Activated T-cell treated with anti-CD3 and anti-CD28 coated beads, Interleukin-2, amount 50 U/mL, for 1 hour (primary cell): ENCODE data around the gene DDX39A.
"Not testable (repeated sequence)": the region's sequence is repeated elsewhere in the genome, so short reads cannot be mapped to it uniquely, and the experiment has no call there.

Experiments used
- DNase-seq: peaks from one replicate; pipeline ENCODE4 v3.0.0-alpha.2; 2020

Gene DDX39A

DNA sequence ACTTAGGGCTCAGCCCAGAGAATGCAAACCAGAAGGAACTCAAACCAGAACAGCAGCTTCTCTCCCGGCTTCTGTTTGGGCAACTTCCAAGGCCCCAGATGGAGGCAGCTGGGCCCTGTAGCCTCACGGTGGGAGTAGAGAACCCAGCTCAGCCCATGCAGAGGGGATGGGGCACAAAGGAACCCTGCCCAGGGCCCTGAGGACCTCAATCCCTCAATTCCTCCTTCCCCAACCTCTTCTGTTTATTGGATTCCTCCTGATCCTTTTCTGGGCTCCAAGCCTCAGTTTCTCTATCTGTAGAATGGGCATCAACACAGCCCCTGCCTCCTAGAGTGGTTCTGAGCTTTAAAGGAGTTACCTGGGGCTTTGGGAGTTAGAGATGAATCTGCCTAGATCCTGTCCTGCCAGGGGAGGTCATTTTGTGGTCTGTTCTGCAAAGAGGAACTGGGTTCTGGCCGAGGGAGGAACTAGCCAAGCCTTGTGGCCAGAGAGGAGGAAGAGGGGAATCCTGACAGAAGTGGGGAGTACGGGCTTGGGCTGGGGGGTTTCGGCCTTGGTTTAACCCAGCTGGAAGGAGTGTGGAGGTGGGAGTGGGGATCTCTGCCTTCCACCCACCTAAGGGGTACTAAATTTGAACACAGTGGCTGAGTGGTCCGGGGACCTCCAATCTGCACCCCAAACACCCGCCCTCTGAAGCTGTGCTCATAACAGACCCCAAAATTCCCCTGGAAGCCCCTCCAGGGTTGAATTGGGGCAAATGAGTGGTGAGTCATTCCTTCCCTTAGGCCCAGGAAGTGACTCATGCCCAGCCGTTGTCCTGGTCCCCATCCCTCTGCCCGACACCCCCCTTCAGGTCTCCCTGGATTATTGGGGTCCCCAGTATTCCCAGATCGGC, 35.2 kb downstream of the DDX39A start:
- DNase-seq = peak; percentile 71

DNA sequence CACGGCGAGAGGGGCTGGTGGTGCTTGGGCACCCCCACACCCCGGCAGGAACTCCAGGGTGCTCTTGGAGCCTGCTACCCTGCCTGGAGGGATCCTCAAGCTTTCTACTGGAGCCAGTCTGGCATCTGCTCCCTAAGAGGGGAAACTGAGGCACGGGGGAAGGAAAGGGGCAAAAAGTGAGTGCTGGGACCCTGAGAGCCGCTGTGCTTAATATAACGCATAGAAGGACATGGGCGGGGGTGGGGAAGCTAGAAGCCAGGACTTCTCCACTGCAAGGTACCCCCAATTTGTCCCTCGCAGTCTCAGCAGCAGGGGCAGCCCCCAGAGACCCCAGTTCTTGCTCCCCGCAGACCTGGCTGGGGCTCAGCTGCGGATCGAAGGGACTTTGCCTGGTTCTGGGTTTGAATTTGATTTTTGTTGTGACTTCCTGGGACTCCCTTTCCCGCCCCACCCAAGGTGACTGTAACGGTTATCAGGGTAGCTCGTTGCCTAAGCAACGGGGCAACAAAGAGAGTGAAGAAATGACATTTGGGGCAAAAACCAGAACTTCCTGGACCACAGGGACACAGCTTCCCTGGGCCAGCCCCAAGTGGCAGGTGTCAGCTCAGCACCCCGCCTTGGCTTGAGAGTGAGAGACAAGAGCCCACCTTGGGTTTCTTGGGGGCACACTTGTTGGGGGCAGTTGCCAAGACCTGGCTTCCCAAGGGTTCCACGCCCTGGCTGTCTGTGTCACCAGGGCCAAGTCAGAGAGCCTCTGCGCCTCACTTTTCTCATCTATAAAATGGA, 37.3 kb downstream of the DDX39A start:
- DNase-seq = peak; percentile 79

DNA sequence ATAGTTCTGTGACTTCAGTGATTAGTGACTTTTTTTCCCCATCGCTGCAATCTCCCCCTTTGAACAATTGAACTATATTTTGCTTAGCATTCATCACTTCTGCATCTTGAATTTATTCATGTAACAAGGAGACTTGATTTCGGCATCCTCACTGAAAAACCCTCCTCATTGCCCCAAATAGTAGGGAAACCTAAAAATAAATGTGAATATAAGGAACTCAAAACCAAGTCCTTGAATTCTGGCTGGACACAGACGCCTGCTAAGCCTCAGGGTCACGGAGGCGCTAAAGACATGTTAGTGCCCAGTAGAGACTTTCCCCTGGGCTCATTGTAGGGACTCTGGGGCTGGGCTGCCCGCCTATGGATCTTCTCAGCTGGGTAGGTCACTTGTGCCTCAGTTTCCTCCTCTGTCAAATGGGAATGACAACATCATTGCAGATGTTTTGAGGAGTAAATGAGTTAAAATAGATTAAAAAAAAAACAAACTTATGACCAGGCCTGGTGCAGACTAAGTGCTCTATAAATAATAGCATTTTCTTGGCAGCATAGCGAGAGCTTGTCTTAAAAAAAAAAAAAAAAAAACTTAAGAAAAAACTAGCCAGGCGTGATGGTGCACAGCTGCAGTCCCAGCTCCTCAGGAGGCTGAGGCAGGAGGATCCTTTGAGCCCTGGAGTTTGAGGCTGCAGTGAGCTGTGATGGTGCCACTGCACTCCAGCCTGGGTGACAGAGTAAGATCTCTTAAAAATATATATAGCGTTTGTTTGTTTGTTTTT, 39.7 kb downstream of the DDX39A start:
- DNase-seq = no peak

DNA sequence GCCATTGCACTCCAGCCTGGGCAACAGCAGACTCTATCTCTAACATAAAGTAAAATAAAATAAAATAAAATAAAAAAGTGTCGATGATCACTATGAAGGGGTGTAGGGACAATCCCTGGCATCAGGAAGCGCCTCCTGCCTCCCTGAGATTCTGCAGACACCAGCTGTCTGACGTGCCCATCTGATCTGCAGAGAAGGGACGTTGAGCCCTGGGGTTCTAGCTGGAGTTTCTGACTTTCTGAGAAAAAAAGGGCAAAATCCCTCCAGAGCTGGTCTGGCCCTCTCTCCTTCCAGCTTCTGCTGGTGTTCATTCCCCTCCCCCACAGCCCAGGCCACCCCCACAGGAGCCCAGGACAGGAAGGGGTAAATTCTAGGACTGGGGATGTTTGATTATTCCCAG, 40.3 kb downstream of the DDX39A start:
- no peak for DNase-seq

DNA sequence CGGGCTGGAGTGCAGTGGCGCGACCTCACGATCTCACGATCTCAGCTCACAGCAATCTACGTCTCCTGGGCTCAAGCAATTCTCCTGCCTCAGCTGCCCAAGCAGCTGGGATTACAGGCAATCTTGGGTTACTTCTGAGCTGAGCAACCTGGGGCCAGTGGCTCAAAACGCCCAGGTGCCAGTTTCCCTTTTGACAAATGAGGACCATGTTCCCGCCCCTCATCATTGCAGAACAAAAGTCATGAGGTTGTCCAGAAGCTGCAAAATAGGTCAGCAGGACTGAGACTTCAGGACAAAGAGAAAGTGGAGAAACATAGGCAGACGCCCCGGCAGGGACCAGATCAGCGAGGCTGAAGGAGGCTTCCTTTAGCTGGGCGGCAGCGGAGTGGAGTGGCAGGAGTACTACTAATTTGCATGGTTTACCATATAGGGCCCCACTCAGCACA, 41.2 kb downstream of the DDX39A start:
- DNase-seq = no peak

DNA sequence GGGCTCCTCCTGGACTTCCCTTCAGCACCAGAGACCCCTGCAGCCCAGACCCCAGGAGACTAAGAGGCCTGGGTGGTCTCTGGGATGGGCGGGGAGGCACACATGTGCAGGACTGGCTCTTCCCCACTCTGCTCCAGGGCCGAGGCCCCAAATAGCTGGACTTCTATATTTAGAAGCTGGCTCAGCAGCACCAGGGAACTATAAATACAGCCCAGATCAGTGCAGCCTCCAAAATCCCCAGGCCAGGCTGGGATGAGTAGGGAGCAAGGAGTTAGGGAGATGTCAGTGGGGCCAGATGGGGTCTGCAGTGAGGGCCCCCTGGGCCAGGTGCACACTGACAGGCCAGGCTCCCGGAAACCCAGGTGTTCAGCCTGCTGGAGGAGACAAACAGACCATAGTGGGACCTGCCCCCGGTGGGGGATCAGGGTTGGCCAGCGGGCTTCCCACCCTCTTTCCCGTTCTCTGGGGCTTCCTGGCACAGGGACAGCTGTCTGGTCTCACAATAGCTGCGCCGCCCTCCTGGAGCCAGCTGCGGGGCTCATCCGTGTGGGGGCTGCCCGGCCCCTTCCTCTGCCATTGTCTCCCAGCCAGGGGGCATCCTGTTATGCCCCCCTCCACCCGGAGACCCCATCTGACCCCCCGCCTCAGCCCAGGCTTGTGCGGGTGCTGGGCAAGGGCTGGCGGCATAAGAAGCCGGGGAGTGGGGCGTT, 43.4 kb downstream of the DDX39A start:
- no peak for DNase-seq

DNA sequence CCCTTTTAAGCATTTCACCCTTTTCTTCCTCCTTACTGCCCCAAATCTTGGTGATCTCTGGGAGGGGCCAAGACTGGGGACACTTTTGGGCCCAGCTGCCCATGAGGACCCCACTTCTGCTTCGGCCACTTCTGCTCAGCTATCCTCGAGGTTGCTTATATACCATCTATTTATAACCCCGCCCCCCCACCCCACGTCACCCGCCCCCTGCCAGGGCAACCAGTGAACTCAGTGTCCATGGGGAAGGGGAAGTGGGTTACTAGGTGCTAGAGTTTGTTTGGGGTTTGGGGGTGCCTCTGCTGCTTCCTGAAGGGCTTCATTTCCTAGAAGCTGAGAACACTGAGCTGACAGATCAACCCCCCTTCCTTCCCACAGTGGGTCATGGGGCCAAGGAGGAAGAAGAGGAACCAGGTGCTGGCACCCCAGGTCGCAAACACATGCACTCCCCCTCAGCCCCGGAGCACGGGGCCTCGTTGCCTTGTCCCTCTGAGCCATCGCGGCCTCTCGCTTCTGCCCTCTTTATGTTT, 44.0 kb downstream of the DDX39A start:
- DNase-seq = peak; percentile 73

DNA sequence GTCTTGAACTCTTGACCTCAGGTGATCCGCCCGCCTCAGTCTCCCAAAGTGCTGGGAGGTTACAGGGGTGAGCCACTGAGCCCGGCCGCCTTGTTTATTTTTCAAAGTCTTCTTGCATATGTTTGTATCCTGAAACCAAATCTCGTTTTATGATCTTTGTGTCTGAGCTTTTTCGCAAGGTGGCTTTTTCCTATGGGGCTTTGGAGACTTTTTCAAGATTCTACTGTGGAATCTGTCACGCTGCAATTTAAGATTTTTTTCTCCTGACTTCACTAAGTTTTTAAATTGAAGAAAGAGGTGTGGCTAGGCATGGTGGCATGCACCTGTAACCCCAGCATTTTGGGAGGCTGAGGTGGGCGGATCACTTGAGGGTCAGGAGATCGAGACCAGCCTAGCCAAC, 44.8 kb downstream of the DDX39A start:
- not testable (repeated sequence) for DNase-seq

DNA sequence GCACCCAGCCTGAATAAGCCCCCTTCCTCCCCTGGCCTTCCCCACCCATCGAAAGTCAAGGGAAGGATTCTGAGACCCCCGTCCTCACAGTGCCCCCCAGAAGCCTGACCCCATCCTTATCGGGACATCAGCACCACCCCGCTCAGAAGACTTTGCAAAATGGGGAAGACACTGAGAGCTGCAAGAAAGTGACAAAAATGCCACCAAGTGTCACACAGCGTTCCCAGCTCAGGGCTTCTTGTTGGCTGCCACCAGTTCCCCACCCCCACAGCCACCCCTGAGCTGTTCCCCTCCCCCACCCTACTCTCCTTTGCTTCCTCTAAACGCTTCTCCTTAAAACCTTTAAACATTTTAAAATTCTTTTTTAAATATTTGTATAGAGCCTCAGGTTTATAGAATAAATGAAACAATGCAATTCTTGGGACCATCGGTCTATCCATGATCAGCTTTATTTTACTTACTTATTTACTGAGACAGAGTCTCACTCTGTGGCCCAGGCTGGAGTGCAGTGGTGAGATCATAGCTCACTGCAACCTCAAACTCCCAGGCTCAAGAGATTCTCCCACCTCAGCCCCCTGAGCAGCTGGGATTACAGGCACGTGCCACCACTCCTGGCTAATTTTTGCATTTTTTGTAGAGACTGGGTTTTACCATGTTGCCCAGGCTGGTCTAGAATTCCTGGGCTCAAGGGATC, 46.6 kb downstream of the DDX39A start:
- DNase-seq = not testable (repeated sequence)

DNA sequence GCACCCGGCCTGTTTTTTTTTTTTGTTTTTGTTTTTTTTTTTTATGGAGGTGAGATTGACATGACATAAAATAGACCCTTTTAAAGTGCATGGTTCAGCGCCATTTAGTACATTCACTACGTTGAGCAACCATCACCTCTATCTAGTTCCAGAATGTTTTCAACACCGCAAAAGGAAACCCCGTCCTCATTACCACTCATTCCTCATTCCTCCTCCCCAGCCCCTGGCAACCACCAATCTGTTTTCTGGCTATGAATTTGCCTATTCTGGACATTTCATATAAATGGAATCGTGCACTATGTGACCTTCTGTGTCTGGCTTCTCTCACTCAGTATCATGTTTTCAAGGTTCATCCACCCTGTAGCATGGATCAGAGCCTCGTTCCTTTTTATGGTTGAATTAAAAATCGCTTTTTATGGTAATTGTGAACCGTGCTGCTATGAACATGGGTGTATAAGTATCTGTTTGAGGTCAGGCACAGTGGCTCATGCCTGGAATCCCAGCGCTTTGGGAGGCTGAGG, 47.8 kb downstream of the DDX39A start:
- DNase-seq = no peak

DNA sequence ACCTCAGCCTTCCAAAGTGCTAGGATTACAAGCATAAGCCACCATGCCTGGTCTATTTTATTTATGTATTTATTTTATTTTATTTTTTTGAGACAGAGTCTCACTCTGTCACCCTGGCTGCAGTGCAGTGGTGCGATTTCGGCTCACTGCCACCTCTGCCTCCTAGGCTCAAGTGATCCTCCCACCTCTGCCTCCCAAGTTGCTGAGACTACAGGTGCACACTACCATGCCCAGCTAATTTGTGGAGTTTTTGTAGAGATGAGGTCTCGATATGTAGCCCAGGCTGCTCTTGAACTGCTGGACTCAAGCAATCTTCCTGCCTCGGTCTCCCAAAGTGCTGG, 48.2 kb downstream of the DDX39A start:
- no peak for DNase-seq

DNA sequence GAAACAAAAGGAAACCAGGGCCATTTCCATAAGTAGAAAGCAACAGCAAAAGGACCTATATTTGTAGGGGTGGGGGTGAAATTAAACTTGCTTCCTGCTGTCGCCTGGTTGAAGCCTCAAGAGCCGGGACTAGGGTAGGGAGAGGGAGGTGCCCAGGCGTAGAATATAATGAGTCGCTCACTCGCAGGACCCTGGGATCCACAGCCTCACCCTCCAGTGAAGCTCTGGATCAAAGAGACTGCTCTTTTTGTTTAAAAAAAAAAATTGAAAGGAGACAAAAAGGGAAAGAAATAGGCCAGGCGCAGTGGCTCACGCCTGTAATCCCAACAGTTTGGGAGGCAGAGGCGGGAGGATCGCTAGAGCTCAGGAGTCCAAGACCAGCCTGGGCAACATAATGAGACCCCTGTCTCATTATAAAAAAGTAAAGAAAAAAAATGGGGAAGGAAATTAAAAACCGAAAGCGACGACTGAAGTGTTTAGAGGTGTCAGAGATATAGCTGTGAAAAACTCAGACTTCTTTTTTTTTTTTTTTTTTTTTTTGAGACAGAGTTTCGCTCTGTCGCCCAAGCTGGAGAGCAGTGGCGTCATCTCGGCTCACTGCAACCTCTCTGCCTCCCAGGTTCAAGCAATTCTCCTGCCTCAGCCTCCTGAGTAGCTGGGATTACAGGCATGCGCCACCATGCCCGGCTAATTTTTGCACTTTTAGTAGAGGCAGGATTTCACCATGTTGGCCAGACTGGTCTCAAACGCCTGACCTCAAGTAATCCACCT, 48.8 kb downstream of the DDX39A start:
- DNase-seq = peak; percentile 69

DNA sequence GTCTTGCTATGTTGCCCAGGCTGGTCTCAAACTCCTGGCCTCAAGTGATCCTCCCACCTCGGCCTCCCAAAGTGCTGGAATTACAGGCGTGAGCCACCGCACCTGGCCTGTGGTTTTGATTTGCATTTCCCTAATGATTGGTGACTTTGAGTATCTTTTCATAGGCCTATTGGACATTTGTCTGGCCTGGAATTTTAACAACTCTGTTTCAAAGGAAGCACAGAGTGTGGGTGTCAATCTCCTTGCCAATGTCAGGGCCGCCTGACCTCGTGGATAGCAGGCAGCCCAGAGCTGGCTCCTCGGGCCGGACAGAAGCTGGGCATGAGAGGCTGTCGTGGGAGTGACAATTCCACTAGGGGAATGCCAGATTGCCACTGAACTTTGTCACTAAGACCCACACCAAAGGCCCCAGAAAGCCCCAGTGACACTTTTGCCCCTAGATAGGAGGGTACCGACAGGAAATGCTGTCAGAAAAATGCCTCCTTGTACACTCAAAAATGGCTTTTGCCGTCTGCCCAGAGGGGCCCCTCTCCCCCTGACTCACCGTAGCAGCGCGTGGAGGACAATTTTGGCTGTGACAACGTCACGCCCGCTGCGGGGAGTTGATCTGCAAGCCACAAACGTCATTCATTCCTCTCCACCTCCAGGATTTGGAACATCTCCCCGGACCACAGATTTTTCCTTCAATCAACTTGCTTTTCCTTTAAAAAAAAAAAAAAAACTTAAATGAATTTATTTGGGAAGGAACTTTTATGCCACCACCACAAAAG, 49.6 kb downstream of the DDX39A start:
- DNase-seq = peak; percentile 85

DNA sequence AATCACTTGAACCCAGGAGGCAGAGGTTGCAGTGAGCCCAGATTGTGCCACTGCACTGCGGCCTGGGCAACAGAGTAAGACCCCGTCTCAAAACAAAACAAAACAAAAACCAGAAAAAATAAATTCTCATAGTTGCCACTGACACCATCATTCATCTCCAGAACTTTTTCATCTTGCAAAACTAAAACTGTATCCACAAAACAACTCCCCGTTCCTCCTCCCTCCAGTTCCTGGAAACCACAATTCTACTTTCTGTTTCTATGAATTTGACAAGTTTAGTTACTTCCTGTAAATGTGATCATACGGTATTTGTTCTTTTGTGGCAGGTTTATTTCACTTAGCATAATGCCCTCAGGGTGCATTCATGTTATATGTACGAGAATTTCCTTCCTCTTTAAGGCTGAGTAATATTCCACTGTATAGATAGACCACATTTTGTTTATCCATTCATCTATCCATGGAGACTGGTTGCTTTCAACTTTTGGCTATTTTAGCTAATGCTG, 51.1 kb downstream of the DDX39A start:
- DNase-seq = no peak

DNA sequence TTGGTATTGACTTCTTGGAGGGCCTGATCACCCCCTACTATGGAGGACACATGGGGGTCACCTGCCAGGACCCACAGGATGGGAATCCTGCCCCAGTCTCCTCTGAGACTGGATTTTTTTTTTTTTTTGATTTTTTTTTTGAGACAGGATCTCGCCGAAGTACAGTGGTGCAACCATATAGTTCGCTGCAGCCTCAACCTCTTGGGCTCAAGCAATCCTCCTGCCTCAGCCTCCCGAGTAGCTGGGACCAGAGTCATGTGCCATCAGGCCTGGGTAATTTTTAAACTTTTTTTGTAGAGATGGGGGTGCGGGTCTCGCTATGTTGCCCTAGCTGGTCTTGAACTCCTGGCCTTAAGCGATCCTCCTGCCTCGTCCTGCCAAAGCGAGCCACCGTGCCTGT, 52.1 kb downstream of the DDX39A start:
- DNase-seq = no peak

DNA sequence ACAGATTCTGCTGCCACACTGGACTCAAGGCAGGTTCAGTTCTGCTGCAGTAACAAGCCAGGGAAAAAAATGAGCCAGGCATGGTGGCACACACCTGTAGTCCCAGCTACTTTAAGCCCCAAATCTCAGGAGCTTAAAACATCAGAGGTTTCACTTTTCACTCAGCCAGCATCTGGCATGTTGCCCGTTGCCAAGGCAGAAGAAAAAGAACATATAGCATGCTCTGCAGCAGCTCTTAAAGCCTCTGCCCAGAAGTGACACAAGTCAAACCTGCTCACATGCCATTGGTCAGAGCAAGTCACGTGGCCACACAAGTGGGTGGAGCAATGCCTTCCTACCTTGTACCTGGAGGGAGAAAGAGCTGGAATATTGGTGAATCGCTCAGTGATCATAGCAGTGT, 52.6 kb downstream of the DDX39A start:
- peak; percentile 88 for DNase-seq

DNA sequence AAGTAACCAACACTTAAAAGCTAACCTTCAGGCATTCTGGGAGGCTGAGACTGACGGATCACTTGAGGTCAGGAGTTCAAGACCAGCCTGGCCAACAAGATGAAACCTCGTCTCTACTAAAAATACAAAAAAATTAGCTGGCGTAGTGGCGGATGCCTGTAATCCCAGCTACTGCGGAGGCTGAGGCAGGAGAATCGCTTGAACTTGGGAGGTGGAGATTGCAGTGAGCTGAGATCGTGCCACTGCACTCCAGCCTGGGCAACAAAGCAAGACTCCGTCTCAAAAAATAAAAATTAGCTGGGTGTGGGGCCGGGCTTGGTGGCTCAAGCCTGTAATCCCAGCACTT, 55.1 kb downstream of the DDX39A start:
- DNase-seq = not testable (repeated sequence)

DNA sequence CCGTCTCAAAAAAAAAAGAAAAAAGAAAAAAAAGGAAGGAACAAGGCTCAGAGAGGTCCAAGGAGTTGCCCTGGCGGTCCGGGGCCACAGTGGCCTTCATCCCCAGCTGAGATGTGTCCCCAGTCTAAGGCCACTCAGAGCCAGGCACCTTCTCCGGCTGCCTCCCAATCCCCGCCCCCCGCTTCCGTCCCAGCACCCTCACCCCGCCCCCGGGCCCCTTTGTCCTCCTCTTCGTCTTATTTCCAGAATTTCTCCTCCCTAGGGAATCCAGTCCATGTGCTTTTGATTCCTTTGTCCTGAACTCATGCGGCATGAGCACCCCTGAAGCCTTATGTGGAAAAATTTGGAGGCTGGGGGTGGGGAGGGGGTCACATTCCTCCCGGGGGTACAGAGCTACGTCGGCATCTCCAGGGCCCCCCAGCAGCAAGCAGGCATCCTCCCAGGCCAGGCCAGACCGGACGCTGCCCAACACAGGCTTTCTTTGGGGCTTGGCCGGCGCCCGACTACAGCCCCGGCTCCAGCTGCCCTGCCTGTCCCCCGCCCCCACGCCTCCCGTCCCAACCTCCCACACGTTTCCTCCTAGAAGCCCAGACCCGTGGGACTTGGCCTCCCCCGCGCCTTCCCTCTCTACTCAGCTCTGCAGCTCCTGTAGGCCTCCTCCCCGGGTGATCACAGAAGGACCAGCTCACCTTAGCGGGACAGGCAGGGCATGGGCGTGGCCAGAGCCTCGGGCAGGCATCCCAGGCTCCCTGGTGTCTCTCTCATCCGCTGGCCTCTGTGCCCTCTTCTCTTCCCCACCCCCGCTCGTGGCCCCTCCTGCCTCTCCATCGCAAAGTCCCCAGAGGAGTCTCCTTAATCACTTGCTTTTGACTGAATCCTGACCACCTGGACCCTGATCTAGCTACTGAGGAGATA, 55.7 kb downstream of the DDX39A start:
- peak; percentile 57 for DNase-seq

DNA sequence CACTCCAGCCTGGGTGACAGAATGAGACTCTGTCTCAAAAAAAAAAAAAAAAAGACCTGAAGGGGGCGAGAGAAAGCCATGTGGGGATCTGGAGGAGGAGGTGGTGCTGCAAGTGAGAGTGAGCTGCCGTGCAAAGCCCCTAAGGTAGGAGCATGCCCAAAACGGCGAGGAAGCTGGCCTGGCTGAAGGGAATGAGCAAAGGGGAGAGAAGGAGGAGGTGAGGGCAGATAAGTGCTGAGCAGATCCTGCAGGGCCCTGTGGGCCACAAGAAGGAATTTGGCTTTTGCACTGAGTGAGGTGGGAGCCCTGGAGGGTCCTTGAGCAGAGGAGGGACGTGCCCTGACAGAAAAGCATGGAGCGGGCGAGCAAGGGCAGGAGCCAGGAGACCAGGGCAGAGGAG, 57.3 kb downstream of the DDX39A start:
- DNase-seq = peak; percentile 51
